Measurements from ENCODE around the gene SUPT6H. TPM values are rescaled to one million over a fixed set of nuclear protein-coding genes. Genes with fewer than 3 reads are reported as not detected.

The SUPT6H gene
- total RNA-seq, 1 donor from 2014 or later = 29.9 TPM

DNA sequence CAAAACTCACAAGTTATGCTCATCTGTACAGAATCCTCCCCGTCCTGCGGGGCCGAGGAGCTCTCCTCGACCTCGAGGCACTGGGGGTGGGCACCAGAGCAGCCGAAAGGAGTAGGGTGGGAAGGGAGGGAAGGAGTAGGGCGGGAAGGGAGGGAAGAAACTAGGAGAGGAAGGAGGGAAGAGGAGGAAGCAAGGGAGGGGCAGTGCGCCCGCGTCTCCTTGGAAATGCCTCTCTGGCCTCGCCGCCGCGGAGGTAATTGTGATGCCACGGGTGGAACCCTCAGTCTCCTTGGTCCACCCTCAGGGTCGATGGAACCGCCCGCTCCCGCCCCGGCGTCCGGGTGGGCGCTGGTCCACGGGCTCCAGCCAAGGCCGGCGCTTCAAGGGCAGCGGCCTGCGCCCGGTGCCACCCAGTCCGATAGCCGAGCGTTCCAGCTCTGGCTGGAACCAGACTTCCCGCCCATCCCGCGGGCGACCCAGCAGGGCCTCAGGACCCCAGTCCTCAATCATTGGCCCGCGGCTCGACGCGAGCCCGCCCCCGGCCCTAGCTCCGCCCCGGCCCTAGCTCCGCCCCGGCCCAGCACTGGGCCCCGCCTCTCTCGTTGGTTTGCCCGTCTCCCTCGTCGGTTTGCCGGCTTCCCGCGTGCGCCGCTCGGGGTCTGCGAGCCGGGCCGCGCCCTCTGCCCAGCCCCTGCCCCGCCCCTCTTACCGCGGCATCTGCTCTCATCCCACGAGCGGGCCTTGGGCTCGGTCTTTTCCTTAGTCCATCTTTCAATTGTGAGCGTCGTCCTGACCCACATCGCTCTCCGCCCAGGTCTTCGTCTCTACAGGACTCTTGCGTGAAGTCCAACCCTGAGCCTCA is 49.1 kb downstream of the SUPT6H start:
- H3K4me1 ChIP-seq = peaks cover 15% of the 10 kb centered on the region
- peak overlapping the region; percentile 97 for H3K27ac ChIP-seq
- H2AFZ ChIP-seq (replicated peaks) = no peak overlapping the region
- peak overlapping the region; percentile 62 for H3K4me3 ChIP-seq
- peaks cover 5% of the 10 kb centered on the region for H4K20me1 ChIP-seq (ENCODE audit: low read depth)
- TF ChIP-seq, protein P1, sequence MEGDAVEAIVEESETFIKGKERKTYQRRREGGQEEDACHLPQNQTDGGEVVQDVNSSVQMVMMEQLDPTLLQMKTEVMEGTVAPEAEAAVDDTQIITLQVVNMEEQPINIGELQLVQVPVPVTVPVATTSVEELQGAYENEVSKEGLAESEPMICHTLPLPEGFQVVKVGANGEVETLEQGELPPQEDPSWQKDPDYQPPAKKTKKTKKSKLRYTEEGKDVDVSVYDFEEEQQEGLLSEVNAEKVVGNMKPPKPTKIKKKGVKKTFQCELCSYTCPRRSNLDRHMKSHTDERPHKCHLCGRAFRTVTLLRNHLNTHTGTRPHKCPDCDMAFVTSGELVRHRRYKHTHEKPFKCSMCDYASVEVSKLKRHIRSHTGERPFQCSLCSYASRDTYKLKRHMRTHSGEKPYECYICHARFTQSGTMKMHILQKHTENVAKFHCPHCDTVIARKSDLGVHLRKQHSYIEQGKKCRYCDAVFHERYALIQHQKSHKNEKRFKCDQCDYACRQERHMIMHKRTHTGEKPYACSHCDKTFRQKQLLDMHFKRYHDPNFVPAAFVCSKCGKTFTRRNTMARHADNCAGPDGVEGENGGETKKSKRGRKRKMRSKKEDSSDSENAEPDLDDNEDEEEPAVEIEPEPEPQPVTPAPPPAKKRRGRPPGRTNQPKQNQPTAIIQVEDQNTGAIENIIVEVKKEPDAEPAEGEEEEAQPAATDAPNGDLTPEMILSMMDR (IDR thresholded peaks at IDR 0.05) = no peak
- TF ChIP-seq EZH2 (IDR thresholded peaks at IDR 0.05) (no peak), EZH2phosphoT487 (IDR thresholded peaks at IDR 0.05) (no peak)
- H3K4me2 ChIP-seq = peak overlapping the region; percentile 78
- H3K27me3 ChIP-seq = no peaks in the 10 kb centered on the region
- Mint-ChIP-seq H3K4me3 (peak overlapping the region; percentile 97), H3K9me3 (no peaks in the 10 kb centered on the region), H3K27me3 (ENCODE audit: insufficient read depth, low read depth) (peaks cover 9% of the 10 kb centered on the region), H3K27ac (peak overlapping the region; percentile 100), H3K36me3 (peaks cover 24% of the 10 kb centered on the region), H3K4me1 (peaks cover 40% of the 10 kb centered on the region)
- H3K36me3 ChIP-seq = no peaks in the 10 kb centered on the region
- peak overlapping the region; percentile 82 for H3K9ac ChIP-seq
- peaks cover 48% of the 10 kb centered on the region for H3F3A ChIP-seq (ENCODE audit: low read depth)
- H3K79me2 ChIP-seq (ENCODE audit: low read depth) = peaks cover 34% of the 10 kb centered on the region
- peak; percentile 98 for DNase-seq (ENCODE audit: low spot score)
- no peaks in the 10 kb centered on the region for H3K9me3 ChIP-seq (ENCODE audit: low read depth)

DNA sequence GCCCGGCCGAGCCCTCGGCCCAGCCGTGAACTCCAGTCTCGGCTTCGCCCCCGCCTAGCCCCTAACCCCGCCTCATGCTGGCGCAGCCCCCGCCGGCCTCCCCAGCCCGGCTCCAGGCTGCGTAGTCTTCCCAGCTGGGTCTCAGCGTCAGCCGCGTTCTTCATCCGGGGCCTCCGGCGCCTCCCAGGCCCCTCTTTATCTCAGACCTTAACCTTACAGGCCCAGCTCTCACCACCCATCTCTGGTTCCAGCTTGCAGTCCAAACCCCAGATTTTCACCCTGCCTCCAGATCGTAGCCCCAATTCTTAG is 49.7 kb downstream of the SUPT6H start, which contains the start of gene PROCA1:
TSS of gene PROCA1 (minus strand) at position 166 of the 309 bp plus-strand sequence. CDS start 228 bp downstream, outside the sequence.
- peaks cover 24% of the 10 kb centered on the region for H3K36me3 Mint-ChIP-seq
- no peaks in the 10 kb centered on the region for H3K9me3 ChIP-seq (ENCODE audit: low read depth)
- peak within 1 kb of the TSS; percentile 62 for H3K4me3 ChIP-seq
- peak within 1 kb of the TSS; percentile 97 for H3K27ac ChIP-seq
- H3K27me3 Mint-ChIP-seq (ENCODE audit: insufficient read depth, low read depth) = peaks cover 9% of the 10 kb centered on the region
- peaks cover 42% of the 10 kb centered on the region for H3K4me1 Mint-ChIP-seq
- H3K4me3 Mint-ChIP-seq = peak within 1 kb of the TSS; percentile 97
- H3K9me3 Mint-ChIP-seq = no peaks in the 10 kb centered on the region
- peak within 1 kb of the TSS; percentile 82 for H3K9ac ChIP-seq
- no peak within 1 kb of the TSS for H2AFZ ChIP-seq (replicated peaks)
- H3K27me3 ChIP-seq = no peaks in the 10 kb centered on the region
- peak within 1 kb of the TSS; percentile 100 for H3K27ac Mint-ChIP-seq
- H3K79me2 ChIP-seq (ENCODE audit: low read depth) = peaks cover 40% of the 10 kb centered on the region
- H4K20me1 ChIP-seq (ENCODE audit: low read depth) = no peaks in the 10 kb centered on the region
- H3F3A ChIP-seq (ENCODE audit: low read depth) = peaks cover 48% of the 10 kb centered on the region
- DNase-seq (ENCODE audit: low spot score) = no peak
- TF ChIP-seq, protein P1 (IDR thresholded peaks at IDR 0.05) = no peak
- no peak for TF ChIP-seq EZH2 (IDR thresholded peaks at IDR 0.05)
- no peak for TF ChIP-seq EZH2phosphoT487 (IDR thresholded peaks at IDR 0.05)
- no peaks in the 10 kb centered on the region for H3K36me3 ChIP-seq
- H3K4me2 ChIP-seq = peak within 1 kb of the TSS; percentile 78
- H3K4me1 ChIP-seq = peaks cover 20% of the 10 kb centered on the region

DNA sequence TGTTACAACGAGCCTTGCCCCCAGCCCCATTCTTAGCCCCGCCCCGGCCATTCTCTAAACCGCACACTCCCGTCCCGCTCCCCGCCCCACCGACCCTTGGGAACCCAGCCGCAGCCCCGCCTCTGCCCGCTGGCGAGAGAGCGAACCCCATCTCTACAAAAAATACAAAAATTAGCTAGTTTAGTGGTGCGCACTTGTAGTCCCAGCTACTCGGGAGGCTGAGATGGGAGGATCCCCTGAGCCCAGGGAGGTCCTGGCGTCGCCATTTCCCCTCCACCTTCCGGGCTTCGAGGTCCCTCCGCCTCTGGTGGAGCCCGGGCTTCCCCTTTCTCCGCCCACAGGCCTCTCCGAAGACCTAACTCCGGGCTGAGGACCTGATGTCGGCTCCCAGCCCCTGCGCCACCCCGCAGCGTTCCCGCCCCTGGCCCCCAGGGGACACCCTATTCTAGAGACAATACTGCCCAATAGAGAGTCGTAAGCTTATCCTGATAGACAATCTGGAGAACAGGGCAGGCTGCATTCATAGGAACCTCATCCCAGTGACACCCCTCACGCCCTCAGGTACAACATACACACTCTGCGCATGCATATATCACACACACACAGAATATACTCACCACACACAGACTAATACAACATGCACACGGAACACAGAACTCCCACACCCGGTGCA is 50.2 kb downstream of the SUPT6H start:
- Mint-ChIP-seq H3K27me3 (ENCODE audit: insufficient read depth, low read depth) (peaks cover 9% of the 10 kb centered on the region), H3K4me3 (peak overlapping the region; percentile 97), H3K9me3 (no peaks in the 10 kb centered on the region), H3K36me3 (peaks cover 24% of the 10 kb centered on the region), H3K4me1 (peaks cover 41% of the 10 kb centered on the region), H3K27ac (peak overlapping the region; percentile 95)
- peaks cover 44% of the 10 kb centered on the region for H3K79me2 ChIP-seq (ENCODE audit: low read depth)
- no peak overlapping the region for H2AFZ ChIP-seq (replicated peaks)
- peaks cover 20% of the 10 kb centered on the region for H3K4me1 ChIP-seq
- H3F3A ChIP-seq (ENCODE audit: low read depth) = peaks cover 50% of the 10 kb centered on the region
- TF ChIP-seq, protein P1 (IDR thresholded peaks at IDR 0.05) = no peak
- no peak for TF ChIP-seq EZH2phosphoT487 (IDR thresholded peaks at IDR 0.05)
- TF ChIP-seq EZH2 (IDR thresholded peaks at IDR 0.05) = no peak
- H3K27me3 ChIP-seq = no peaks in the 10 kb centered on the region
- DNase-seq (ENCODE audit: low spot score) = peak; percentile 80
- peak overlapping the region; percentile 62 for H3K4me3 ChIP-seq
- no peaks in the 10 kb centered on the region for H3K36me3 ChIP-seq
- peak overlapping the region; percentile 75 for H3K4me2 ChIP-seq
- no peaks in the 10 kb centered on the region for H4K20me1 ChIP-seq (ENCODE audit: low read depth)
- no peak overlapping the region for H3K9ac ChIP-seq
- H3K27ac ChIP-seq = peak overlapping the region; percentile 87
- no peaks in the 10 kb centered on the region for H3K9me3 ChIP-seq (ENCODE audit: low read depth)

Measured in neural progenitor cell (in vitro differentiated cells).